IMR-90 (cell line): Measurements from ENCODE around the gene AGAP1. TPM values are rescaled to one million over a fixed set of nuclear protein-coding genes. Genes with fewer than 3 reads are reported as not detected.

Source experiments
- ATAC-seq: fragments of 200-7000 bp; cut with Tn5 transposase; 2 replicates; pipeline ENCODE4 v1.9.1; 2020; ENCODE audit warnings: low read depth, mild to moderate bottlenecking, moderate library complexity
- BruUV-seq: library from RNA; stranded (reverse); fragments of 400-500 nt; replicated peaks from 2 replicates; lab custom pipeline; 2021; lab: Mats Ljungman, UMichigan
- CTCF ChIA-PET: fragments of 300-600 bp; formaldehyde crosslinking; extraction: SDS; loops from one replicate; lab custom pipeline; 2021; ENCODE audit warnings: antibody characterized with exemption; lab: Yijun Ruan, JAX
- POLR2A ChIA-PET: fragments of 300-600 bp; sonication (Branson Sonifier 250); formaldehyde crosslinking; loops from one replicate; lab custom pipeline; 2022; ENCODE audit warnings: antibody characterized with exemption; ENCODE audit not compliant: unreplicated experiment; lab: Charles Lee
- DNase-seq: peaks from one replicate; pipeline ENCODE4 v3.0.0; 2013
- H2AFZ ChIP-seq: replicated peaks from 2 replicates; pipeline ENCODE3; 2013; ENCODE audit warnings: low read length, mild to moderate bottlenecking; ENCODE audit not compliant: poor library complexity
- H2AK5ac ChIP-seq: 2 replicates; pipeline ENCODE4 v1.6.1; 2013; ENCODE audit warnings: low read depth, low read length, inconsistent platforms
- H2AK9ac ChIP-seq: replicated peaks from 2 replicates; pipeline ENCODE3; 2013; ENCODE audit warnings: mild to moderate bottlenecking, low read depth, low read length, moderate library complexity; ENCODE audit not compliant: poor library complexity
- H2BK120ac ChIP-seq: 2 replicates; pipeline ENCODE4 v1.6.1; 2013; ENCODE audit warnings: low read depth, low read length, inconsistent platforms
- H2BK15ac ChIP-seq: 3 replicates; pipeline ENCODE4 v1.6.1; 2013; ENCODE audit warnings: low read depth, low read length, inconsistent platforms
- H2BK20ac ChIP-seq: 2 replicates; pipeline ENCODE4 v1.6.1; 2013; ENCODE audit warnings: low read depth, mild to moderate bottlenecking, inconsistent platforms, low read length, moderate library complexity
- H2BK5ac ChIP-seq: 2 replicates; pipeline ENCODE4 v1.6.1; 2013; ENCODE audit warnings: mild to moderate bottlenecking, low read depth, low read length, inconsistent platforms; ENCODE audit not compliant: poor library complexity, severe bottlenecking
- H3K14ac ChIP-seq: replicated peaks from 2 replicates; pipeline ENCODE4 v1.6.1; 2013; ENCODE audit warnings: low read depth, low read length, inconsistent platforms
- H3K18ac ChIP-seq: 2 replicates; pipeline ENCODE4 v1.6.1; 2013; ENCODE audit warnings: low read depth, low read length, control low read depth
- H3K23ac ChIP-seq: 2 replicates; pipeline ENCODE4 v1.6.1; 2013; ENCODE audit warnings: low read depth, low read length, inconsistent platforms
- H3K27ac ChIP-seq: 2 replicates; pipeline ENCODE4 v1.5.1; 2013; ENCODE audit warnings: mild to moderate bottlenecking, control low read depth, low read length; ENCODE audit not compliant: insufficient read depth
- H3K27me3 ChIP-seq: 2 replicates; pipeline ENCODE4 v1.6.1; 2013; ENCODE audit warnings: low read length; ENCODE audit not compliant: control insufficient read depth, insufficient read depth
- H3K36me3 ChIP-seq: 2 replicates; pipeline ENCODE4 v1.6.1; 2013; ENCODE audit warnings: low read length, mixed read lengths; ENCODE audit not compliant: control insufficient read depth, insufficient read depth
- H3K4ac ChIP-seq: 2 replicates; pipeline ENCODE4 v1.6.1; 2013; ENCODE audit warnings: low read depth, low read length, inconsistent platforms
- H3K4me1 ChIP-seq: 2 replicates; pipeline ENCODE4 v1.6.1; 2013; ENCODE audit warnings: low read length, mixed read lengths; ENCODE audit not compliant: control insufficient read depth, insufficient read depth
- H3K4me2 ChIP-seq: 2 replicates; pipeline ENCODE4 v1.6.1; 2013; ENCODE audit warnings: low read depth, mild to moderate bottlenecking, control low read depth, low read length, moderate library complexity
- H3K4me3 ChIP-seq: 2 replicates; pipeline ENCODE4 v1.5.1; 2013; ENCODE audit warnings: low read depth, mild to moderate bottlenecking, control low read depth, low read length, moderate library complexity; ENCODE audit not compliant: insufficient read depth
- H3K56ac ChIP-seq: 2 replicates; pipeline ENCODE4 v1.6.1; 2013; ENCODE audit warnings: low read length, inconsistent platforms; ENCODE audit not compliant: insufficient read depth; ENCODE audit errors: extremely low read depth
- H3K79me1 ChIP-seq, 2 experiments: 2 replicates each; pipeline ENCODE4 v1.6.1; 2013; ENCODE audit warnings: low read length in 2 of 2, inconsistent platforms in 1 of 2, low read depth in 1 of 2
- H3K9ac ChIP-seq: 2 replicates; pipeline ENCODE4 v1.6.1; 2013; ENCODE audit warnings: low read depth, low read length, control low read depth
- H3K9me1 ChIP-seq: 2 replicates; pipeline ENCODE4 v1.6.1; 2013; ENCODE audit warnings: low read length, inconsistent platforms; ENCODE audit not compliant: insufficient read depth
- H3K9me3 ChIP-seq: 2 replicates; pipeline ENCODE4 v1.6.1; 2013; ENCODE audit warnings: low read length; ENCODE audit not compliant: control insufficient read depth, insufficient read depth
- H4K20me1 ChIP-seq: 2 replicates; pipeline ENCODE4 v1.6.1; 2013; ENCODE audit warnings: low read length, inconsistent platforms; ENCODE audit not compliant: insufficient read depth
- H4K5ac ChIP-seq: 2 replicates; pipeline ENCODE4 v1.6.1; 2013; ENCODE audit warnings: mild to moderate bottlenecking, low read depth, low read length, control low read depth
- H4K8ac ChIP-seq, 2 experiments: 2 replicates each; pipeline ENCODE4 v1.6.1; 2013; ENCODE audit warnings: low read depth in 2 of 2, low read length in 2 of 2, control low read depth in 1 of 2, inconsistent platforms in 1 of 2
- H4K91ac ChIP-seq: 2 replicates; pipeline ENCODE4 v1.6.1; 2013; ENCODE audit warnings: low read depth, low read length, inconsistent platforms; ENCODE audit not compliant: insufficient read depth
- BHLHE40 ChIP-seq: fragments of 150-350 bp; IDR thresholded peaks from 2 replicates; pipeline ENCODE4 v1.6.1; 2016; ENCODE audit warnings: mild to moderate bottlenecking, low read depth, low read length
- CEBPB ChIP-seq: IDR thresholded peaks from 2 replicates; pipeline ENCODE4 v1.6.1; 2012; ENCODE audit warnings: low read depth, low read length, improper control_type of control experiment
- CHD1 ChIP-seq: IDR thresholded peaks from 2 replicates; pipeline ENCODE4 v1.6.1; 2012; ENCODE audit warnings: low read depth, low read length, improper control_type of control experiment
- FOS ChIP-seq: fragments of 150-350 bp; IDR thresholded peaks from 2 replicates; pipeline ENCODE4 v1.6.1; 2016; ENCODE audit warnings: low read depth, low read length
- MAFK ChIP-seq: IDR thresholded peaks from 2 replicates; pipeline ENCODE4 v1.6.1; 2012; ENCODE audit warnings: low read depth, low read length, improper control_type of control experiment
- MAZ ChIP-seq: IDR thresholded peaks from 2 replicates; pipeline ENCODE4 v1.6.1; 2012; ENCODE audit warnings: low read depth, mild to moderate bottlenecking, low read length, improper control_type of control experiment, moderate library complexity, borderline replicate concordance
- MXI1 ChIP-seq: IDR thresholded peaks from 2 replicates; pipeline ENCODE4 v1.6.1; 2012; ENCODE audit warnings: low read depth, mild to moderate bottlenecking, low read length, moderate library complexity, borderline replicate concordance
- POLR2A ChIP-seq: IDR thresholded peaks from 2 replicates; pipeline ENCODE4 v1.6.1; 2012; ENCODE audit warnings: mild to moderate bottlenecking, low read depth, low read length
- RAD21 ChIP-seq: IDR thresholded peaks from 2 replicates; pipeline ENCODE4 v1.6.1; 2012; ENCODE audit warnings: low read length, improper control_type of control experiment
- RCOR1 ChIP-seq: IDR thresholded peaks from 2 replicates; pipeline ENCODE4 v1.6.1; 2012; ENCODE audit warnings: mild to moderate bottlenecking, low read length, improper control_type of control experiment; ENCODE audit not compliant: insufficient replicate concordance
- SMC3 ChIP-seq: fragments of 150-350 bp; IDR thresholded peaks from 2 replicates; pipeline ENCODE4 v1.6.1; 2016; ENCODE audit warnings: low read depth, mild to moderate bottlenecking, antibody characterized with exemption, low read length, moderate library complexity
- USF2 ChIP-seq: fragments of 150-350 bp; IDR thresholded peaks from 2 replicates; pipeline ENCODE4 v1.6.1; 2017; ENCODE audit warnings: mild to moderate bottlenecking, antibody characterized with exemption, low read length, low read depth
- WGBS, 2 experiments: methylation state at CpG; one replicate each; pipeline versions ENCODE4 v1.1.5 to v1.1.7; 2013; ENCODE audit warnings: missing lambda C conversion rate in 2 of 2; ENCODE audit not compliant: insufficient read length in 1 of 2; ENCODE audit errors: extremely low coverage in 2 of 2; 5-methylcytosine and 5-hydroxymethylcytosine counted together
- dilution Hi-C: fragments of 300-500 bp; cut with HindIII; formaldehyde crosslinking; loops from one replicate; pipeline ENCODE4 v1.14.3; 2018; ENCODE audit warnings: low sequenced_read_pairs; ENCODE audit not compliant: unreplicated experiment
- in situ Hi-C: fragments of 300-500 bp; cut with MboI; formaldehyde crosslinking; loops from 3 replicates; pipeline ENCODE4 v1.14.3; 2019; ENCODE audit warnings: low sequenced_read_pairs, inconsistent platforms, mixed read lengths
- intact Hi-C: fragments of 100-400 bp; cut with micrococcal nuclease; formaldehyde crosslinking; loops from 2 replicates; pipeline ENCODE4 v1.10.0; 2022
- polyA plus RNA-seq, 3 experiments: library from polyadenylated mRNA; depleted of rRNA; stranded (reverse); fragments of >200 nt; gene quantifications; 2 replicates each; pipeline ENCODE4 v1.2.3, GENCODE V29; 2012; ENCODE audit warnings: low replicate concordance in 1 of 3
- total RNA-seq: library from RNA; depleted of rRNA; stranded (reverse); fragments of >200 nt; gene quantifications from 2 replicates; pipeline ENCODE4 v1.2.3, GENCODE V29; 2012
- TF ChIP-seq, protein P1 (sequence below): conservative IDR thresholded peaks from 2 replicates; pipeline ENCODE4 v1.5.1; 2012; ENCODE audit warnings: mild to moderate bottlenecking, low read depth, low read length, improper control_type of control experiment

Gene AGAP1
- total and polyA plus RNA-seq, 2 of the 4 experiments (the other 2 are of a cell fraction), result 15.1 to 16.4 TPM

- ATAC-seq, result no peak
- Histone ChIP-seq H3K36me3 (no peaks in the 10 kb centered on the region), H3K9ac (no peak overlapping the region), H2BK5ac (no peak overlapping the region), H3K23ac (no peak overlapping the region), H3K9me1 (peaks cover 8% of the 10 kb centered on the region), H3K79me1 (peaks cover 4 to 7% of the 10 kb centered on the region in 2 experiments; a peak in 2 of 4 replicates), H4K5ac (no peak overlapping the region), H3K4ac (no peak overlapping the region), H3K4me1 (0 out of 2 replicates have a peak, but pooled peaks cover 2% of the 10 kb centered on the region), H3K4me3 (no peak overlapping the region), H3K18ac (no peak overlapping the region), H4K91ac (no peak overlapping the region), H2BK20ac (no peak overlapping the region), H2BK120ac (no peak overlapping the region), H3K27me3 (no peaks in the 10 kb centered on the region), H4K8ac (no peak overlapping the region), H3K9me3 (no peaks in the 10 kb centered on the region), H3K4me2 (no peak overlapping the region), H2AFZ (no peak overlapping the region), H2AK5ac (no peak overlapping the region), H2BK15ac (no peak overlapping the region), H4K20me1 (0 out of 2 replicates have a peak, but pooled peaks cover 3% of the 10 kb centered on the region), H2AK9ac (no peak overlapping the region), H3K14ac (no peak overlapping the region), H3K56ac (no peak overlapping the region), H3K27ac (no peak overlapping the region)
- ChIA-PET POLR2A (no interaction called here), CTCF (no interaction called here)
- in situ Hi-C loops (no loop called here), intact Hi-C loops (no loop called here), dilution Hi-C loops (no loop called here)
- BruUV-seq, result no TSS peak
- no peak for DNase-seq
- no peak for TF ChIP-seq BHLHE40
- no peak for TF ChIP-seq MXI1
- TF ChIP-seq CHD1, result no peak
- TF ChIP-seq CEBPB, result no peak
- TF ChIP-seq USF2, result no peak
- no peak for TF ChIP-seq FOS
- TF ChIP-seq RCOR1, result no peak
- TF ChIP-seq MAFK, result no peak
- TF ChIP-seq MAZ, result no peak
- TF ChIP-seq POLR2A, result no peak
- no peak for TF ChIP-seq RAD21
- TF ChIP-seq SMC3, result no peak
- TF ChIP-seq, protein P1, sequence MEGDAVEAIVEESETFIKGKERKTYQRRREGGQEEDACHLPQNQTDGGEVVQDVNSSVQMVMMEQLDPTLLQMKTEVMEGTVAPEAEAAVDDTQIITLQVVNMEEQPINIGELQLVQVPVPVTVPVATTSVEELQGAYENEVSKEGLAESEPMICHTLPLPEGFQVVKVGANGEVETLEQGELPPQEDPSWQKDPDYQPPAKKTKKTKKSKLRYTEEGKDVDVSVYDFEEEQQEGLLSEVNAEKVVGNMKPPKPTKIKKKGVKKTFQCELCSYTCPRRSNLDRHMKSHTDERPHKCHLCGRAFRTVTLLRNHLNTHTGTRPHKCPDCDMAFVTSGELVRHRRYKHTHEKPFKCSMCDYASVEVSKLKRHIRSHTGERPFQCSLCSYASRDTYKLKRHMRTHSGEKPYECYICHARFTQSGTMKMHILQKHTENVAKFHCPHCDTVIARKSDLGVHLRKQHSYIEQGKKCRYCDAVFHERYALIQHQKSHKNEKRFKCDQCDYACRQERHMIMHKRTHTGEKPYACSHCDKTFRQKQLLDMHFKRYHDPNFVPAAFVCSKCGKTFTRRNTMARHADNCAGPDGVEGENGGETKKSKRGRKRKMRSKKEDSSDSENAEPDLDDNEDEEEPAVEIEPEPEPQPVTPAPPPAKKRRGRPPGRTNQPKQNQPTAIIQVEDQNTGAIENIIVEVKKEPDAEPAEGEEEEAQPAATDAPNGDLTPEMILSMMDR, result no peak
- WGBS, 2 experiments, result no CpG with 5 or more reads among the region's 9 CpGs
Measured at GRCh38 chr2:235854276-235854675, 360.4 kb downstream of the AGAP1 start.
